HL-60 (cell line): ENCODE results near the gene ATIC.

ENCODE experiments used
- DNase-seq, 2 experiments: peaks; one replicate each; pipeline ENCODE4 v3.0.0-alpha.2; 2010 to 2020; ENCODE audit warnings: low read depth in 1 of 2, low spot score in 1 of 2
- H3K27ac ChIP-seq: fragments of 250-450 bp; sonication (Bioruptor Pico); replicated peaks from 2 replicates; pipeline ENCODE4 v1.5.1; 2020; ENCODE audit warnings: mild to moderate bottlenecking, moderate library complexity
- H3K27me3 ChIP-seq: fragments of 250-450 bp; sonication (Bioruptor Pico); 2 replicates; pipeline ENCODE4 v1.5.1; 2021; ENCODE audit warnings: mild to moderate bottlenecking, moderate library complexity; ENCODE audit not compliant: insufficient read depth, poor library complexity, severe bottlenecking
- H3K4me3 ChIP-seq: replicated peaks from 2 replicates; pipeline ENCODE4 v1.5.1; 2011; ENCODE audit warnings: mild to moderate bottlenecking, control low read depth, low read length; ENCODE audit not compliant: insufficient read depth
- GABPA ChIP-seq: IDR thresholded peaks from 2 replicates; pipeline ENCODE4 v1.6.1; 2012; ENCODE audit warnings: low read depth
- POLR2AphosphoS5 ChIP-seq: IDR thresholded peaks from 2 replicates; pipeline ENCODE4 v1.6.1; 2012; ENCODE audit warnings: low read depth
- SPI1 ChIP-seq: IDR thresholded peaks from 2 replicates; pipeline ENCODE4 v1.6.1; 2012; ENCODE audit warnings: low read depth, mild to moderate bottlenecking, borderline replicate concordance
- TF ChIP-seq, protein P1 (sequence below): IDR thresholded peaks from one replicate; pipeline ENCODE4 v1.5.1; 2011; ENCODE audit warnings: low read length, control low read depth, inconsistent platforms; ENCODE audit not compliant: insufficient read depth
- TF ChIP-seq, protein P2 (sequence below): IDR thresholded peaks from 2 replicates; pipeline ENCODE4 v1.6.1; 2012; ENCODE audit warnings: low read depth; ENCODE audit not compliant: insufficient replicate concordance

ATIC gene

DNA sequence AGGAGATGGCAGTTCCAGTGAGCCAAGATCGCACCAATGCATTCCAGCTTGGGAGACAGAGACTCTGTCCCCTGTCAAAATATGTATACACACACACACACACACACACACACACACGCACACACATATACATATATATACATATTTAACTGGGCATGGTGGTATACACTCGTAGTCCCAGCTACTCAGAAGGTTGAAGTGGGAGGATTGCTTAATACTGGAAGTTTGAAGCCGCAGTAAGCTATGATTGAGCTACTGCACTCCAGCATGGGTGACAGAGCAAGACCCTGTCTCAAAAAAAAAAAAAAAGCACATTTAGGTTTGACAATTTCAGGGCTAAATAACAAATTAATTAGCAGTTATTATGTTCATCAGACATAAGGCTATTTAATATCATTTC, 36.0 kb upstream of the ATIC start:
- Histone ChIP-seq H3K27ac (no peak overlapping the region), H3K27me3 (no peaks in the 10 kb centered on the region), H3K4me3 (no peak overlapping the region)
- TF ChIP-seq, protein P1, sequence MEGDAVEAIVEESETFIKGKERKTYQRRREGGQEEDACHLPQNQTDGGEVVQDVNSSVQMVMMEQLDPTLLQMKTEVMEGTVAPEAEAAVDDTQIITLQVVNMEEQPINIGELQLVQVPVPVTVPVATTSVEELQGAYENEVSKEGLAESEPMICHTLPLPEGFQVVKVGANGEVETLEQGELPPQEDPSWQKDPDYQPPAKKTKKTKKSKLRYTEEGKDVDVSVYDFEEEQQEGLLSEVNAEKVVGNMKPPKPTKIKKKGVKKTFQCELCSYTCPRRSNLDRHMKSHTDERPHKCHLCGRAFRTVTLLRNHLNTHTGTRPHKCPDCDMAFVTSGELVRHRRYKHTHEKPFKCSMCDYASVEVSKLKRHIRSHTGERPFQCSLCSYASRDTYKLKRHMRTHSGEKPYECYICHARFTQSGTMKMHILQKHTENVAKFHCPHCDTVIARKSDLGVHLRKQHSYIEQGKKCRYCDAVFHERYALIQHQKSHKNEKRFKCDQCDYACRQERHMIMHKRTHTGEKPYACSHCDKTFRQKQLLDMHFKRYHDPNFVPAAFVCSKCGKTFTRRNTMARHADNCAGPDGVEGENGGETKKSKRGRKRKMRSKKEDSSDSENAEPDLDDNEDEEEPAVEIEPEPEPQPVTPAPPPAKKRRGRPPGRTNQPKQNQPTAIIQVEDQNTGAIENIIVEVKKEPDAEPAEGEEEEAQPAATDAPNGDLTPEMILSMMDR, result no peak
- TF ChIP-seq POLR2AphosphoS5 (no peak), SPI1 (no peak)
- DNase-seq, result no peak

- no peak for DNase-seq
- H3K27ac ChIP-seq, result no peak overlapping the region
- TF ChIP-seq POLR2AphosphoS5, result no peak
- no peak for TF ChIP-seq GABPA
- TF ChIP-seq, protein P2, sequence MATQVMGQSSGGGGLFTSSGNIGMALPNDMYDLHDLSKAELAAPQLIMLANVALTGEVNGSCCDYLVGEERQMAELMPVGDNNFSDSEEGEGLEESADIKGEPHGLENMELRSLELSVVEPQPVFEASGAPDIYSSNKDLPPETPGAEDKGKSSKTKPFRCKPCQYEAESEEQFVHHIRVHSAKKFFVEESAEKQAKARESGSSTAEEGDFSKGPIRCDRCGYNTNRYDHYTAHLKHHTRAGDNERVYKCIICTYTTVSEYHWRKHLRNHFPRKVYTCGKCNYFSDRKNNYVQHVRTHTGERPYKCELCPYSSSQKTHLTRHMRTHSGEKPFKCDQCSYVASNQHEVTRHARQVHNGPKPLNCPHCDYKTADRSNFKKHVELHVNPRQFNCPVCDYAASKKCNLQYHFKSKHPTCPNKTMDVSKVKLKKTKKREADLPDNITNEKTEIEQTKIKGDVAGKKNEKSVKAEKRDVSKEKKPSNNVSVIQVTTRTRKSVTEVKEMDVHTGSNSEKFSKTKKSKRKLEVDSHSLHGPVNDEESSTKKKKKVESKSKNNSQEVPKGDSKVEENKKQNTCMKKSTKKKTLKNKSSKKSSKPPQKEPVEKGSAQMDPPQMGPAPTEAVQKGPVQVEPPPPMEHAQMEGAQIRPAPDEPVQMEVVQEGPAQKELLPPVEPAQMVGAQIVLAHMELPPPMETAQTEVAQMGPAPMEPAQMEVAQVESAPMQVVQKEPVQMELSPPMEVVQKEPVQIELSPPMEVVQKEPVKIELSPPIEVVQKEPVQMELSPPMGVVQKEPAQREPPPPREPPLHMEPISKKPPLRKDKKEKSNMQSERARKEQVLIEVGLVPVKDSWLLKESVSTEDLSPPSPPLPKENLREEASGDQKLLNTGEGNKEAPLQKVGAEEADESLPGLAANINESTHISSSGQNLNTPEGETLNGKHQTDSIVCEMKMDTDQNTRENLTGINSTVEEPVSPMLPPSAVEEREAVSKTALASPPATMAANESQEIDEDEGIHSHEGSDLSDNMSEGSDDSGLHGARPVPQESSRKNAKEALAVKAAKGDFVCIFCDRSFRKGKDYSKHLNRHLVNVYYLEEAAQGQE, result no peak
- TF ChIP-seq, protein P1, result no peak
- no peaks in the 10 kb centered on the region for H3K27me3 ChIP-seq
- H3K4me3 ChIP-seq, result no peak overlapping the region
These were observed 33.9 kb upstream of the ATIC start for GRCh38 chr2:215277944-215278343.

DNA sequence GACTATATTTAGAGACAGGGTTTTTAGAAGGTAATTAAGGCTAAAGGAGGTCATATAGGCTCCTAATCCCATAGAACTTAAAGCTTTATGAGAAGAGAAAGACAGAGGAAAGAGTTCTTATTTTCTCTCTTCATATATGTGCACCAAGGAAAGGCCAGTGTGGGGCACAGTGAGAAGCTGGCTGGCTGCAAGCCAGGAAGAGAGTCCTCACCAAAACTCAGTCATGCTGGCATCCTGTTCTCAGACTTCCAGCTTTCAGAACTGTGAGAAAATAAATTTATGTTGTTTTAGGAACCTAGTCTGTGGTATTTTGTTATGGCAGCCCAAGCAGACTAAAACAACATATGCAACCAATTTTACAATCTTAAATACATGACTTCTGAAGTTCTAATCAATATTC, 31.5 kb upstream of the ATIC start:
- Histone ChIP-seq H3K27me3 (no peaks in the 10 kb centered on the region), H3K4me3 (no peak overlapping the region), H3K27ac (no peak overlapping the region)
- TF ChIP-seq POLR2AphosphoS5, result no peak
- no peak for TF ChIP-seq SPI1
- TF ChIP-seq, protein P1, result no peak
- no peak for TF ChIP-seq GABPA
- TF ChIP-seq, protein P2, result no peak
- DNase-seq, result no peak

GRCh38 chr2:215283221-215283620, 28.6 kb upstream of the ATIC start:
- Histone ChIP-seq H3K27ac (no peak overlapping the region), H3K27me3 (no peaks in the 10 kb centered on the region), H3K4me3 (no peak overlapping the region)
- no peak for DNase-seq
- TF ChIP-seq GABPA (no peak), SPI1 (no peak), POLR2AphosphoS5 (no peak)
- TF ChIP-seq, protein P2, result no peak
- TF ChIP-seq, protein P1, result no peak
